Pancreas (tissue), 10 donors: ENCODE results near the gene SCCPDH. TPM values are rescaled to one million over a fixed set of nuclear protein-coding genes. Genes with fewer than 3 reads are reported as not detected.
"Not testable (repeated sequence)": the region's sequence is repeated elsewhere in the genome, so short reads cannot be mapped to it uniquely, and the experiment has no call there.

ENCODE experiments used
- ATAC-seq, 4 donors: fragments of 200-7000 bp; cut with Tn5 transposase; one replicate each; pipeline versions ENCODE4 v1.8.0 to v1.9.1; 2020; ENCODE audit warnings: mild to moderate bottlenecking in 4 of 4, moderate library complexity in 4 of 4
- DNase-seq, 6 donors: peaks; one replicate each; pipeline ENCODE4 v3.0.0-alpha.2; 2020
- FAIRE-seq: peaks from 2 replicates; lab custom pipeline; 2012; peaks lifted over from hg19 to GRCh38; lab: Jason Lieb, UNC
- H3K27ac ChIP-seq, 4 donors: fragments of 200-600 bp; sonication (generic); 1 replicate in 3 of 4; 2 replicates in 1 of 4; pipeline versions ENCODE4 v1.5.0 to v1.8.0; 2020
- H3K27me3 ChIP-seq, 4 donors: fragments of 200-600 bp; one replicate each; pipeline ENCODE4 v1.8.0; 2021
- H3K36me3 ChIP-seq, 3 donors: fragments of 200-600 bp; sonication (generic) in 1 of 3; one replicate each; pipeline versions ENCODE4 v1.5.0 to v1.8.0; 2020 to 2021
- H3K4me1 ChIP-seq, 3 donors: fragments of 200-600 bp; one replicate each; pipeline ENCODE4 v1.8.0; 2021
- H3K4me3 ChIP-seq, 4 donors: fragments of 200-600 bp; sonication (generic) in 2 of 4; one replicate each; pipeline versions ENCODE4 v1.5.0 to v1.8.0; 2020 to 2021
- H3K9me3 ChIP-seq, 4 donors: fragments of 200-600 bp; one replicate each; pipeline ENCODE4 v1.8.0; 2021
- WGBS, 2 donors: extraction: QIAGEN DNeasy Blood & Tissue Kit; methylation state at CpG; one replicate each; pipeline ENCODE4 v1.1.7; 2013; 5-methylcytosine and 5-hydroxymethylcytosine counted together
- intact Hi-C, 3 donors: fragments of 100-400 bp; cut with DNase I; formaldehyde crosslinking; loops; one replicate each; pipeline versions ENCODE4 v1.11.1 to v1.14.2; 2022
- polyA plus RNA-seq, 2 donors: library from polyadenylated mRNA; stranded (reverse); fragments of 200-250 nt; gene quantifications; one replicate each; pipeline ENCODE4 v1.2.3, GENCODE V29; 2013
- total RNA-seq, 6 donors: library from RNA; stranded (reverse); fragmentation: NEBNext Ultra II Directional in 4 of 6; extraction: Animal tissue kit (Norgen Biotek cat#: 25700) in 4 of 6; gene quantifications; one replicate each; pipeline versions ENCODE4 v1.2.1 to v1.2.4, GENCODE V29; 2021 to 2023
- TF ChIP-seq, protein P1 (sequence below), 4 donors: fragments of 200-600 bp; sonication (generic) in 3 of 4; IDR thresholded peaks; one replicate each; pipeline versions ENCODE4 v1.5.0 to v1.8.0; 2021; ENCODE audit warnings: antibody characterized with exemption in 4 of 4
- donor health status: healthy with polysubstance abuse.
- donor health status: DM: no; HTN: no; CAD: no; lungs with moderate emphysema.
- donor health status: DM: no; HTN: no; CAD: no.
- donor health status: control.
- donor health status: control.
- donor health status: Bipolar disorder and iron deficiency.
- donor health status: DM: yes; HTN: yes; CAD: no.
- donor health status: DM: no; HTN: no; CAD: no.
- donor health status: DM: no; HTN: no; CAD: no.
- donor health status: DM: yes; HTN: yes; CAD: no.

SCCPDH gene
- total and polyA plus RNA-seq, 8 donors, result 6.9 to 17.9 (median 11.9) TPM

- Histone ChIP-seq H3K4me3 (no peak overlapping the region), H3K27me3 (no peaks in the 10 kb centered on the region), H3K36me3 (peaks cover 0 to 33% (median 0%) of the 10 kb centered on the region in 3 donors), H3K27ac (no peak overlapping the region), H3K4me1 (peaks cover 0 to 4% (median 0%) of the 10 kb centered on the region in 3 donors), H3K9me3 (no peaks in the 10 kb centered on the region)
- intact Hi-C loops, result no loop called here
- 97 to 98% methylated on average over 3 of the region's 3 CpGs for WGBS, 2 donors
- DNase-seq (no peak), FAIRE-seq (no peak), ATAC-seq (no peak)
- TF ChIP-seq, protein P1, sequence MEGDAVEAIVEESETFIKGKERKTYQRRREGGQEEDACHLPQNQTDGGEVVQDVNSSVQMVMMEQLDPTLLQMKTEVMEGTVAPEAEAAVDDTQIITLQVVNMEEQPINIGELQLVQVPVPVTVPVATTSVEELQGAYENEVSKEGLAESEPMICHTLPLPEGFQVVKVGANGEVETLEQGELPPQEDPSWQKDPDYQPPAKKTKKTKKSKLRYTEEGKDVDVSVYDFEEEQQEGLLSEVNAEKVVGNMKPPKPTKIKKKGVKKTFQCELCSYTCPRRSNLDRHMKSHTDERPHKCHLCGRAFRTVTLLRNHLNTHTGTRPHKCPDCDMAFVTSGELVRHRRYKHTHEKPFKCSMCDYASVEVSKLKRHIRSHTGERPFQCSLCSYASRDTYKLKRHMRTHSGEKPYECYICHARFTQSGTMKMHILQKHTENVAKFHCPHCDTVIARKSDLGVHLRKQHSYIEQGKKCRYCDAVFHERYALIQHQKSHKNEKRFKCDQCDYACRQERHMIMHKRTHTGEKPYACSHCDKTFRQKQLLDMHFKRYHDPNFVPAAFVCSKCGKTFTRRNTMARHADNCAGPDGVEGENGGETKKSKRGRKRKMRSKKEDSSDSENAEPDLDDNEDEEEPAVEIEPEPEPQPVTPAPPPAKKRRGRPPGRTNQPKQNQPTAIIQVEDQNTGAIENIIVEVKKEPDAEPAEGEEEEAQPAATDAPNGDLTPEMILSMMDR (IDR thresholded peaks at IDR 0.05), result no peak
These were observed 3.4 kb downstream of the SCCPDH start for GRCh38 chr1:246727594-246727993.

- FAIRE-seq, result no peak
- H3K36me3 ChIP-seq, result peaks cover 0 to 33% (median 0%) of the 10 kb centered on the region in 3 donors
- no peak for ATAC-seq
- DNase-seq, result no peak
- H3K27me3 ChIP-seq, result no peaks in the 10 kb centered on the region
- no peak overlapping the region for H3K4me3 ChIP-seq
- intact Hi-C loops, result no loop called here
- no peak overlapping the region for H3K27ac ChIP-seq
- WGBS, 2 donors, result 95 to 97% methylated on average over 4 of the region's 4 CpGs
- H3K9me3 ChIP-seq, result no peaks in the 10 kb centered on the region
- TF ChIP-seq, protein P1 (IDR thresholded peaks at IDR 0.05), result no peak
- peaks cover 0 to 4% (median 0%) of the 10 kb centered on the region in 3 donors for H3K4me1 ChIP-seq
These were observed 4.1 kb downstream of the SCCPDH start for GRCh38 chr1:246728311-246728710.

DNA sequence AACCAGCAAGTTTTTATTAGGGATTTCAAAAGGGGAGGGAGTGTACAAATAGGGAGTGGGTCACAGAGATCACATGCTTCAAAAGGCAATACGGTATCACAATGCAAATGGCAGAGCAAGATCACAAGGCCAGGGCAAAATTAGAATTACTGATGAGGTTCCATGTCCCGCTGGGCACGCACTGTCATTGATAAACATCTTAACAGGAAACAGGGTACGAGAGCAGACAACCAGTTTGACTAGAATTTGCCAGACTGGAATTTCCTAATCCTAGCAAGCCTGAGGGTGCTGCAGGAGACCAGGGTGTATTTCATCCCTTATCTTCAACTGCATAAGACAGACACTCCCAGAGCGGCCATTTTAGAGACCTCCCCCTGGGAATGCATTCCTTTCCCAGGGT is 4.8 kb downstream of the SCCPDH start:
- H3K4me3 ChIP-seq, FAIRE-seq, H3K27ac ChIP-seq, H3K9me3 ChIP-seq, intact Hi-C loops, DNase-seq, H3K27me3 ChIP-seq, H3K4me1 ChIP-seq, ATAC-seq: not testable (repeated sequence)
- 94 to 99% methylated on average over 5 of the region's 5 CpGs for WGBS, 2 donors
- H3K36me3 ChIP-seq, result peaks cover 0 to 33% (median 0%) of the 10 kb centered on the region in 3 donors

GRCh38 chr1:246730839-246731238 is 6.6 kb downstream of the SCCPDH start:
- DNase-seq, result no peak
- intact Hi-C loops, result no loop called here
- 89 to 98% methylated on average over 8 of the region's 8 CpGs for WGBS, 2 donors
- ATAC-seq, result no peak
- peaks cover 0 to 4% (median 0%) of the 10 kb centered on the region in 3 donors for H3K4me1 ChIP-seq
- TF ChIP-seq, protein P1 (IDR thresholded peaks at IDR 0.05), result no peak
- no peaks in the 10 kb centered on the region for H3K27me3 ChIP-seq
- H3K4me3 ChIP-seq, result no peak overlapping the region
- peaks cover 0 to 33% (median 0%) of the 10 kb centered on the region in 3 donors for H3K36me3 ChIP-seq
- H3K27ac ChIP-seq, result no peak overlapping the region
- H3K9me3 ChIP-seq, result no peaks in the 10 kb centered on the region
- FAIRE-seq, result no peak

DNA sequence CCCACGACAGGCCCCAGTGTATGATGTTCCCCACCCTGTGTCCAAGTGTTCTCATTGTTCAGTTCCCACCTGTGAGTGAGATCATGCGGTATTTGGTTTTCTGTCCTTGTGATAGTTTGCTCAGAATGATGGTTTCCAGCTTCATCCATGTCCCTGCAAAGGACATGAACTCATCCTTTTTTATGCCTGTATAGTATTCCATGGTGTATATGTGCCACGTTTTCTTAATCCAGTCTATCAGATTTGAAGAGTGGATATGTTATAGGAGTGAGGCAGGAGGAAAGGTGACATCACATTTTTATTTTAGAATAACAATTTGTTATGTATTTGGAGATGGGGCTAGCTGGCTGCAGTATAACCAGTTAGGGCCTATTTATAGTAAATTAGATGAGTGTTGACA is 7.7 kb downstream of the SCCPDH start:
- DNase-seq, intact Hi-C loops, H3K4me3 ChIP-seq, H3K27ac ChIP-seq, ATAC-seq, H3K27me3 ChIP-seq, H3K9me3 ChIP-seq, H3K4me1 ChIP-seq, FAIRE-seq: not testable (repeated sequence)
- peaks cover 0 to 39% (median 0%) of the 10 kb centered on the region in 3 donors for H3K36me3 ChIP-seq
- 93 to 95% methylated on average over 3 of the region's 3 CpGs for WGBS, 2 donors

GRCh38 chr1:246733704-246734103 is 9.5 kb downstream of the SCCPDH start:
- no peak for DNase-seq
- Histone ChIP-seq H3K27ac (no peak overlapping the region), H3K4me3 (no peak overlapping the region), H3K36me3 (peaks cover 0 to 32% (median 0%) of the 10 kb centered on the region in 3 donors), H3K27me3 (no peaks in the 10 kb centered on the region), H3K9me3 (no peaks in the 10 kb centered on the region), H3K4me1 (no peaks in the 10 kb centered on the region)
- FAIRE-seq, result no peak
- TF ChIP-seq, protein P1 (IDR thresholded peaks at IDR 0.05), result no peak
- ATAC-seq, result no peak
- intact Hi-C loops, result no loop called here
